Stimulated activated CD8-positive, alpha-beta memory T cell treated with anti-CD3 and anti-CD28 coated beads, Interleukin-15, amount 100 ng/mL, for 1 hour (primary cell): Measurements from ENCODE around the gene FAAP20.

Source experiments
- DNase-seq: peaks from one replicate; pipeline ENCODE4 v3.0.0-alpha.2; 2020; ENCODE audit warnings: low read depth

FAAP20 gene

GRCh38 chr1:2177946-2178538 is 16.5 kb downstream of the FAAP20 start:
- no peak for DNase-seq

DNA sequence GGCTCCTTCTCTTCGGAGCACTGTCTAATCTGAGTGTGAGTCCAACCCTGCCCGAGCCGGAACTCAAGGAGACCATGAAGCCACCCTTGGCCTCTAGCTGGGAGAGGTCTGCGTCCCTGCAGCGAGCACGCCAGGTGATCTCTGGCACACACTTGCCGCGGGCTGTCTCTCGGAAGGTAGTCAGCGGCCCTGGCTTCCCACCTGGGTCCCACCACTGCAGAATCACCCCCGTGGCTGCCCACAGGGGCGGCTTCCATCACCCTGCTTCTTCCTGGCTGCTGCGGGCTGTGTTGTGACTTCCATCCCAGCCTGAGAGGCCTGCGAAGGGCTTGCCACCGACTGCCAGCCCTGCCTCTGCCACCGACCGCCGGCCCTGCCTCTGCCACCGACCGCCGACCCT is 17.0 kb downstream of the FAAP20 start:
- DNase-seq, result no peak

GRCh38 chr1:2176615-2177014 is 18.0 kb downstream of the FAAP20 start:
- DNase-seq, result no peak

- DNase-seq, result no peak
Measured at GRCh38 chr1:2175681-2176454, 18.7 kb downstream of the FAAP20 start.

DNA sequence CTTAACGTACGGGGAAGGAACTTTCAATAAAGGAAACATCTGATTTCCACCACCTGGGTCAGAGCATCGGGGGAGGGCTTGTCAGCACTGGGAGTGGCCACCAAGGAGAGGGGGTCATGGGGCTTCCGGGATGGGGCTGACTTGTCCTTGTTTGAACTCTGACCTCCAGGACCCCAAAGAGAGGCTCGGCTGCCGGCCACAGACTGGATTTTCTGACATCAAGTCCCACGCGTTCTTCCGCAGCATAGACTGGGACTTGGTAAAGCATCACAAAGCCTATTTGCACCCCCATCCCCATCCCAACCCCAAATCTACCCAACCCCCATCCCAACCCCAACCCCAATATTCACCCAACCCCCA is 19.5 kb downstream of the FAAP20 start:
- DNase-seq, result no peak

- DNase-seq, result no peak
Measured at GRCh38 chr1:2174348-2175054, 20.1 kb downstream of the FAAP20 start.

DNA sequence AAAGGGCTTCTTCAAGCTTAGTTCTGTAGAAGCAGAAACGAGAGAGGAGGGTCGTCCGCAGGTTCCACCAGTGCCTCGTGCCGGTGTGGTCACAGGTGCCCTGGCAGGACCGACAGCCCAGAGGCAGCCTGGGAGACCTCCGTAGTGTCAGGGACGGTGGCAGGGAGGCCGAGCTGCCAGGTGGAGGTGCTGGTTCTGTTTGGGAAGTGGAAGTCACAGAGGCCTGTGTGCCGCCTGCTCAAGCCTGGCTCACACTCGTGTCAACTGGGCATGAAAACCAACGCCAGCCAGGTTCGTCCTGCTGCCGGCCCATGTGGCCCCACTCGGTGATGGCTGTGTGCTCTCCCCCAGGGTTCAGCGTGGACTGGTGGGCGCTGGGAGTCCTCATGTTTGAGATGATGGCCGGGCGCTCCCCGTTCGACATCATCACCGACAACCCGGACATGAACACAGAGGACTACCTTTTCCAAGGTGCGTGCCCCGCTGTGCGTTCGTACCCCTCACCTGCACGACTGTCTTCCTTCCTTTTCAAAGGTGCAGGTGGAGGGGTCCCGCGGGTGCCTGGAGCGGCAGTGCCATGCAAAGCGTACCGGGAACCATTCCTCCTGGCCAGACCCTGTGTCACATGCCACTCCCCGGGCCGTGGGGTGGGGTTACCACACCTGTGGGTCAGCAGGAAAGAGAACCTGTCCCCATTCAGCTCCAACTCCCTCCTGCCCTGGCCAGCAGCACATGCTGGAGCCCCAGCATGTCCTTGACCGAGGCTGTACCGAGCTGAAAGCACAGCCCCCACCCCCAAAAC is 20.8 kb downstream of the FAAP20 start:
- DNase-seq, result no peak

DNA sequence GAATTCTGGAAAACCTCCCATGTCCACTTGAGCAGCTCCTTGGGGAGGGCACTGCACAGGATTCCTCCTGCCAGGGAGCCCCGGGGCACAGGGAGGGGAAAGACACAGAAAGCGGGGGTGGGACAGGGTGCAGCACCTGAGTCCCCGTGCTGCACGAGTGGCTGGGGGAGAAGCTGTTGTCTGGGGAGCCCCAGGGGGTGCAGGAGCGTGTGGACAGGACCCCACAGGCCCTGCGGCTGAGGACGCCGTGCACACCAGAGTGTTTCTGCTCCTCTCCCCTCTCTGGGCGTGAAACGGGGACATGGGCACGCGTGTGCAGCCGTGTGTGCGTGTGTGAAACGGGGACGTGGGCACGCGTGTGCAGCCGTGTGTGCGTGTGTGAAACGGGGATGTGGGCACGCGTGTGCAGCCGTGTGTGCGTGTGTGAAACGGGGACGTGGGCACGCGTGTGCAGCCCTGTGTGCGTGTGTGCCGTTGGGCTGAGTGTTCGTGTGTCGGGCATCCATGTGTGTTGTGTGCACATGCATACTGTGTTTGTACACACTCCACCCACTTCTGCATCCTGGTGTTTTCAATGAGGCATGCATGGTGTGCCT is 21.9 kb downstream of the FAAP20 start:
- no peak for DNase-seq

- no peak for DNase-seq
Measured at GRCh38 chr1:2172012-2172411, 22.6 kb downstream of the FAAP20 start.

DNA sequence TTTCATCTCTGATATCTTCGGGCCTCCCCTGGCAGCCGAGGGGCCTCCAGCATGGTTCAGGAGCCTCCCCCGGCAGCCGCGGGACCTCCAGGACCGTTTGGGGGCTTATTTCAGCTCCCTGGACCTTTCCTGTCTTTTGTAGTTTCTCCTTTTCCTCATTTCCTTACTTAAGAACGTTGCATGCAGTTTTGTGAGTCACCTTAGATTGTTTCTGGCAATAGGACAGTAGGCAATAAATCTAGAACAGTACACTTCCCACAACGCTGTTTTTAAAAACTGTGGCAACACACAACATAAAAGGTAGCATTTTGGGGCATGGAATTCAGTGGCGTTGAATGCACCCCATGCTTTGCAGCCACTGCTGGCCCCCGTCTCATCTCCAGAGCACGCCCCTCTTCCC is 24.4 kb downstream of the FAAP20 start:
- no peak for DNase-seq

DNA sequence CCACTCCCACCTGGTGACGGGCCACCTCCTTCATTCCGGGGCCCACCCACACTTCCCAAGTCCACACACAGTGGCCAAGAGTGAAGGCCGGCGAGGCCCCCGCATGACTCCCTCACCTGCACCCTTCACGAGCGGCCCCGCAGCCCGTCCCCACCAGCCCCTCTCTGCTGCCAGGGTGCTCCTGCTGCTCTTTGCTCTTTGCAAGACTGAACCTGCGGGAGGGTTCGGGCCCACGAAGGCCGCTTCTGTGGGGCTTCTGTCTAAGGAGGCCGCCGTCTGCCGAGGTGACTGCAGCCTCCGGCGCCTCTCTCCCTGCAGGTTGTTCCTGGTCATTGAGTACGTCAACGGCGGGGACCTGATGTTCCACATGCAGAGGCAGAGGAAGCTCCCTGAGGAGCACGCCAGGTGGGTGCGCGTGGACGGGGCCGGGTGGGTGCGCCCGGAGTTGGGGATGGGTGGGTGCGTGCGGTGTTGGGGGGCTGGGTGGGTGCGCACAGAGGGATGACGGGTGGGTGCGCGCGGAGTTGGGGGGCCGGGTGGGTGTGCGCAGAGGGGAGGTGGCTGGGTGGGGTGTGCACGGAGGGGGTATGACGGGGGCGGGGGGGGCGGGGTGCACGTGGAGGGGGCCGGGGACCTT is 25.3 kb downstream of the FAAP20 start:
- no peak for DNase-seq

GRCh38 chr1:2168535-2168934 is 26.0 kb downstream of the FAAP20 start:
- no peak for DNase-seq

GRCh38 chr1:2168090-2168489 is 26.5 kb downstream of the FAAP20 start:
- no peak for DNase-seq

DNA sequence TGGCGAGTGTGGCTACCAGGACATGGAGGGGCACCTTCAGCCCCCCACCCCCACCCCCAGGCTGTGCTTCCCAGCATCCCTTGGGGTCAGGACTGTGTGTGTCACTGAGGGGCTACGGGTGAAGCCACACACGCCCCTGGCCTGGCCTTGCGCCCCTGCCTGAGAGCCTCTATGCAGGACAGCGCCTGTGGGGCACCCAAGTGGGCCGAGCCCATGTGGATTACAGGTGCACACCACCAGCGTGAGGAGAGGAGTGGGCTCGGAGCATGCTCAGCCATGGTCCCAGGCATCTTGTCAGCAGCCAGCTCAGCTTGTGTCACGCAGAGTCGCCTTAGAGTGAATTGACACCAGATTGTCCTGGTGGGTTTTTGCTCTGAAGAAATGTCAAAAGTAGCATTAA is 27.9 kb downstream of the FAAP20 start:
- DNase-seq, result no peak

- no peak for DNase-seq
Measured at GRCh38 chr1:2166254-2166653, 28.3 kb downstream of the FAAP20 start.

GRCh38 chr1:2165646-2166045 is 28.9 kb downstream of the FAAP20 start:
- no peak for DNase-seq

DNA sequence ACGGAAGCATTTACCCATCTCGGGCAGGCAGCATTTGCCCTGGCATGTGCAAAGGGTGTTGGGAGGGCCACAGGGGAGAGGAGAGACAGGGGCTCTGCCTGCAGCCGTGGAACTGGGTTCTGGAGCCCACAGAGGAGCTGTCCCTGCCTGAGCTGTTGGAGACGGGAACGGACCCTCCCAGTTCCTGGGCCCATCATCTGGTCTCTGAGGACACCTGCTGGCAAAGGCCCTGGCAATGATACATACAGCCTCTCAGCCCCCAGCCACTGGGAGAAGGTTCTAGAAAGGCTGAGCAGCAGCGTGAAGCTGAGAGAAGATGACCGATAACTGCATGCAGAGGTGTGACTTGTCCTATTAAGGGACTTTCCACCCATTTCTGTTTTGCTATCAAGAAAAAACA is 31.4 kb downstream of the FAAP20 start:
- no peak for DNase-seq

DNA sequence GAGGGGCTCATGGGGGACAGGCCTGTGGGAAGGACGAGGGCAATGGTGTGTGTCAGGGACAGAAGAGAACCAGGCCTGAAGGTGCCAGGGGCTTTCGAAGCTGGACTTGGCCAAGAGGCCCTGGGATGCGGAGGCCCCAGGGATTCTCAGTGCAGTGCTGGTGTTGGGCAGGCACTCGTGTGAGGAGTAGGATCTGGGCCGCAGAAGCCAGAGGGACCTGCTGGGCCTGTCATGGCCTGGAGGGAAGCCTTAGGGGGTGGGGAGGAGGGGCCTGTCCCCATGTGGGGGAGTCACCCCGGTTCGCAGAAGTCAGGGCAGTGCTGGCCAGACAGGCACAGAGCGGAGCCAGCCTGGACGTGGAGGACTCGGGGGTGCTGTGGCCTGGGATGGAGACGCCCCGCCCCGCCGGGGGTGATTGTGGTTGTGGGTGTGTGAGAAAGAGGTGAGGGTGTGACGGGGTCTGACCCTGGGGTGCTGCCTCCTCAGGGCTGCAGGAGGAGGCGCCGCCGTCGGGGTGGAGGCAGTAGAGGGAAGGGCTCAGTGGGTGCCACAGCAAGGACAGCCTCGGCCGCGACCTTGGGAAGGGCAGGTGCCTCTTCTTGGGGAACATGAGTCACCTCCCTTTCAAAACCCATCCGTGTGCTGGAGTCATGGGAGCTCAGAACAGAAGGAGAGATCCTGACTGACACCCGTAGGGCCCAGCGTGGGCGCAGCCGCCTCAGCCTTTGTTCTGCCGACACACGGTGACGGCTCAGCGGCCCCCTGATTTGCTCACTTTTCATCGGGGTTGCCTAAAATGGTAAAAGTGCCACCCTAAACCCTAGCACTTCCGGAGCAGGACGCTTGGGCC is 33.9 kb downstream of the FAAP20 start:
- no peak for DNase-seq

DNA sequence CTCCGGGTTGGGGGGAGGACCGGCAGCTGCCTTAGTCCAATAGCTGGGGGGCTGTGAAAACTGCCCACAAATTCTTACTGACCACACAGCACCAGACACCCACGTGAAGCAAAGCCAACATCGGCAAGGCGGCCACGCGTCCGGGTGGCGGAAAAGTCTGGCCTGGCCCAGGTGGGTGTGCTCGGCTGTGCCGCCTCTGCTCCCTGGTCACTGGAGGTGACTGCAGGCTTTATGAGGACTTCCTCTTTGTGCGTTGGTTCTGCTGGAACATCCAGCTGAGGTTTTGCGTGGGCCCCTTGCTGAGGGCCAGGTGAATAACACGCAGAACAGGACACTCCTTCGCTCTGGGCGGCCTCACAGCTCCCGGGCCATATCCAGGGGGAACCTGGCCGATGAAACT is 35.4 kb downstream of the FAAP20 start:
- no peak for DNase-seq

DNA sequence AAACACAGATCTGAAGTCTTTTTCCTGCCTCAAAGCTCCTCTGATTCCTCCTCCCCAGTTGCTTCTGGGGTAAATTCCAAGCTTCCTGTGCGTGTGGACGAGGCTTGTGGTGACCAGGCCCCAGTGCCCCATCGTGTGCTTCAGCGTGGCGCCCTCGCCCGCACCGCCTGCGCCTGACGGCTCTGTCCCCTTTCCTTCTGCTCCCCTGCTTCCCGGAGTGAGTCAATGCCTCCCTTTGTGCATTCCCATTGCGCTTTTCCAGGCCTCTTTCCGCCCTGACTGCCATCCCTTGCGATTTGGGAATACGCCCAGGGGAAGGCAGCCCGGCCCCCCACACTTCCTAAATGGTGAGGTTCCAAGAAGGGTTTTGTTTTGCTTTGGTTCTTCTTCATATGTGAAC is 36.3 kb downstream of the FAAP20 start:
- DNase-seq, result no peak

DNA sequence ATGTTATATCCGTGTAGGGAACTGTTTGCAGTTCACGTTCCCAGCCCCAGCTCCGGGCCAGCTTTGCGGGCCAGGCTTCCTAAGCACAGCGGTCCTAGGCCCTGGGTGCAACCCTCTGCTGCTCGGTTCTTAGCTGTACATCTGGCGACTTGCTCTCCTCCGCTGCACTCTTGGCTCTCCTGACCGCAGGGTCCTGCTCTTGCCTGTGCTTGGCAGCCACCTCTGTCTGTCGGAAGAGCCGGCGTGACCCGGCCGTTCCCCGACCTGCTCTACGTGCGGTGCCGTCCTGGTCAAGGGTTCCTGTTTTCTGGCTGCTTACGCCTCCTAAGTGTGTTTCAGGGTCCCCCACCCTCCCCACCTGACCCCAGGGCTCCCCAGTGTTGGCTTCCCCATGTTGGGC is 36.7 kb downstream of the FAAP20 start:
- no peak for DNase-seq
